ENCODE results near the gene NDUFS2.

GRCh38 chr1:161260376-161261260 lies 58.5 kb downstream of the NDUFS2 start:
- TF ChIP-seq CTCF (conservative IDR thresholded peaks at IDR 0.05; ENCODE audit: low read length), result no peak
- no peak for TF ChIP-seq EZH2phosphoT487 (IDR thresholded peaks at IDR 0.05; ENCODE audit: borderline replicate concordance)
